Prostate gland (tissue), 2 donors: Measurements from ENCODE around the gene PIK3CD.

Experiments used
- CTCF ChIP-seq, 4 experiments: fragments of 200-600 bp in 2 of 4; fragments of 450-650 bp in 2 of 4; sonication (generic) in 2 of 4; IDR thresholded peaks; 1 replicate in 3 of 4; 2 replicates in 1 of 4; pipeline ENCODE4 v1.5.1; 2016 to 2019; ENCODE audit warnings: antibody characterized with exemption in 4 of 4, mild to moderate bottlenecking in 2 of 4, moderate library complexity in 2 of 4
- POLR2A ChIP-seq: fragments of 450-650 bp; IDR thresholded peaks from one replicate; pipeline ENCODE4 v1.6.1; 2016; ENCODE audit warnings: antibody characterized with exemption, mild to moderate bottlenecking
- POLR2AphosphoS5 ChIP-seq: sonication (generic); formaldehyde crosslinking; IDR thresholded peaks from one replicate; pipeline ENCODE4 v1.6.1; 2017; ENCODE audit warnings: antibody characterized with exemption

- TF ChIP-seq POLR2AphosphoS5 (no peak), CTCF (IDR thresholded peaks at IDR 0.05) (no peak), POLR2A (no peak)
These were observed 3.4 kb upstream of the PIK3CD start for GRCh38 chr1:9648171-9648570.
